Breast epithelium (tissue), 3 donors: Measurements from ENCODE around the gene ETNK1.

Source experiments
- CTCF ChIP-seq, 3 donors: fragments of 450-650 bp; IDR thresholded peaks; one replicate each; pipeline ENCODE4 v1.5.1; 2016 to 2017; ENCODE audit warnings: antibody characterized with exemption in 3 of 3, mild to moderate bottlenecking in 3 of 3, moderate library complexity in 3 of 3
- POLR2A ChIP-seq: fragments of 450-650 bp; IDR thresholded peaks from one replicate; pipeline ENCODE4 v1.6.1; 2016; ENCODE audit warnings: antibody characterized with exemption, mild to moderate bottlenecking, moderate library complexity
- POLR2AphosphoS5 ChIP-seq, 3 donors: sonication (generic); formaldehyde crosslinking; IDR thresholded peaks; one replicate each; pipeline ENCODE4 v1.6.1; 2017; ENCODE audit warnings: antibody characterized with exemption in 3 of 3

GRCh38 chr12:22610131-22610530 is 14.8 kb upstream of the ETNK1 start:
- TF ChIP-seq CTCF (IDR thresholded peaks at IDR 0.05) (no peak), POLR2AphosphoS5 (IDR thresholded peaks at IDR 0.05) (no peak), POLR2A (no peak)
